ENCODE results near the gene DNAJC18.
"Not testable (repeated sequence)": the region's sequence is repeated elsewhere in the genome, so short reads cannot be mapped to it uniquely, and the experiment has no call there.

GRCh38 chr5:139409116-139409515 lies 30.2 kb downstream of the DNAJC18 start:
- TF ChIP-seq CTCF (IDR thresholded peaks at IDR 0.05; ENCODE audit: low read length); EZH2 (IDR thresholded peaks at IDR 0.05; ENCODE audit: borderline replicate concordance, low read length): not testable (repeated sequence)

Data from OCI-LY1 (cell line).